ENCODE data around the gene F12. TPM values are rescaled to one million over a fixed set of nuclear protein-coding genes. Genes with fewer than 3 reads are reported as not detected.

F12 gene
- 3.2 and 3.7 TPM in 2 replicates for total RNA-seq (2014; rRNA removed; shearing (Covaris generic))

DNA sequence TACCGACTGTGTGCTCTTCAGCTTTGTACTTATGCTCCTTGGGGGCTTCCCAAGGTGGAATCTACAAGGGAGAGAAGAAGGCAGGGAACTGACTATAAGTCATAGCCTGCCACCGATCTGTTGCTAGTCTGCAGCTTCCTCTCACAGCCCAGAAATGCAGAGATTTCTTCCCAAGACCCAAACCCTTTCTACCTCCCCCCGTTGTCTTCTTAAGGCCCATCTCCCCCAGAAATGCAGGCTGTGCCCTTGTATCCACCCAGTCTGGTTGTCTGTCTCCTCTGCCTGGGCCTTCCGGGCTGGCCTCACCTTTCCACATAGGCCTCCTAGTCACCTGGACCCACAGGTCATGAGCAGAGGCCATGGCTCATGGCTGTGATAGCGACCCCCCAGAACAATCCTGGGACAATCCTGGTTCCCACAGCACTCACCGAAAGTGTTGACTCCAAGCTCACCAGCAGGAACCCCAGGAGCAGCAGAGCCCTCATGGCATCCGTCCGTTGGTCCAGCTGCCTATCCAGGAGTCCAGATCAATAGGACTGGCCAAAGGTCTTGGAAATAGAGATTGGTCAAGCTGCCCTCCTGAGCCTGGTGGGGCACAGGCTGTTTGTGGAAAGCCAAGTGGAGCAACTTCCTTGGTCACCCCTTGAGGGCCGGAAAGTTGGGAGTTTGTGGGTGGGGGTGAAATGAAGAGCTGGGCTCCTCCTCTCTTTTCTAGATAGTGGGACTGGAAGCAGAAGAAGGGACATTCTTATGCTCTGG is at the start of gene F12:
Gene F12, minus strand, starts transcription at position 522 of the 759 bp plus-strand sequence. Its CDS starts 37 bp downstream, at position 485.
- DNase-seq: no peak
- Histone ChIP-seq H3K4me3 (ENCODE audit: insufficient read depth, low read depth, low read length) (no peak within 1 kb of the TSS), H3K36me3 (replicated peaks; ENCODE audit: control insufficient read depth, insufficient read depth, low read length) (no peaks in the 10 kb centered on the region), H3K27me3 (ENCODE audit: control insufficient read depth, insufficient read depth, low read length) (peaks cover 21% of the 10 kb centered on the region)

- Histone ChIP-seq H3K4me3 (ENCODE audit: insufficient read depth, low read depth, low read length) (no peak overlapping the region), H3K36me3 (replicated peaks; ENCODE audit: control insufficient read depth, insufficient read depth, low read length) (peaks cover 29% of the 10 kb centered on the region), H3K27me3 (ENCODE audit: control insufficient read depth, insufficient read depth, low read length) (peaks cover 4% of the 10 kb centered on the region)
- peak; percentile 72 for DNase-seq
Observed at GRCh38 chr5:177458912-177459350, 49.6 kb upstream of the F12 start.

DNA sequence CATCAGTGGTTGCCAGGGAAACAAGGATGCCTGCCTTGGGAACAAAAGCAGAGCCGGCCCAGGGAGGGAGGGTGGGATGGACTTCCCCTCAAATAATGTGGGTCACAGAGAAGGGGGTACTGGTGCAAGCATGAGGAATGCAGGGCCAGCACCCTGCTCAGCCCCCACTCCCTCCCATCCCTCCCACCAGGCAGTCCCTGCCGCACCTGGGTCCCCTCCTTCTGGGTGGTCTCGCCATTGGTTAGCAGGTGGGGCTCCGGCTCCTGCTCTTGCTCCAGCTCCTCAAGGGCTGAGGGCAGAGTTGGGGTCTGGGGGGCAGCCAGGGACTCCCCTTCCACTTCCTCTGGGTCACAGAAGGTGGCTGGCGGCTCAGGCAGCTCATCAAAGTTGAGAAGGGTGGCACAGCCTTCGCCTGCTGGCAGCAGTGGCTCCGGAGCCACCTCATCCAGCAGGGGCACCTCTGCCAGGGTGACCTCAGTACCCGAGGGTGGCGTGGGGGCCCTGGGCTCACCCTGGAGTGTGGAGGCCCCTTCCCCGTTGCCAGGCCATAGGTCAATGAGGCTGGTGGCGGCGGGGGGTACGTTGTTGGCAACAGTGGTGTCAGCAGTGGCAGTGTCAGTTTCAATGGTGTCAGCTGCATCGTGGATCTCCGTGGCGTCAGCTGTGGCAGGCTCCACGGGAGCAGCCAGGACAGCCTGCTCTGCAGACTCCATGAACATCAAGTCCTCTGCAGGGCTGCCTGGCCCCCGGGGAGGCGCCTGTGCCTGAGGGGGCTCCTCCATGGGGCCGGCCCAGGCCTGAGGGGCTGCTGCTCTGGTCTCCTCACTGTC is 48.7 kb upstream of the F12 start:
- no peak overlapping the region for H3K4me3 ChIP-seq (ENCODE audit: insufficient read depth, low read depth, low read length)
- no peak for DNase-seq
- peaks cover 25% of the 10 kb centered on the region for H3K36me3 ChIP-seq (replicated peaks; ENCODE audit: control insufficient read depth, insufficient read depth, low read length)
- peaks cover 12% of the 10 kb centered on the region for H3K27me3 ChIP-seq (ENCODE audit: control insufficient read depth, insufficient read depth, low read length)

- H3K27me3 ChIP-seq (ENCODE audit: control insufficient read depth, insufficient read depth, low read length): peaks cover 13% of the 10 kb centered on the region
- peak; percentile 99 for DNase-seq
- H3K4me3 ChIP-seq (ENCODE audit: insufficient read depth, low read depth, low read length): no peak overlapping the region
- peaks cover 22% of the 10 kb centered on the region for H3K36me3 ChIP-seq (replicated peaks; ENCODE audit: control insufficient read depth, insufficient read depth, low read length)
Observed at GRCh38 chr5:177456976-177457851, 47.9 kb upstream of the F12 start.

DNA sequence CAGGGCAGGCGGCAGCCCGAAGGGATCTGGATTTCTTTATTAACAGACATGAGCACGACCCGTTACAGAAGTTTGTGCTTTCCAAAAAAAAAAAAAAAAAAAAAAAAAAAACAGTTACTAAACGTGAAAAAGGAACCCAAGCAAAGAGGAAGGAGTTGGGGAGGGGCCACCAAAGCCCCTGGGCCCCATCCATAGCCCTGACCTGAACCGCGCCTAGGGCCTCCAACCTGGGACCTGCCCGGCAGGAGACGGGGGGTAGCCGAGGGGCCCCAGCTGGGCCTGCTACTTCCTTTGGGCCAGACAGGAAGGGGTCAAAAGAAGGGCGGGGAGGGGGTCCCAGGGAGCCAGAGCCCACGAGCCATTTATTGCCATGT is 47.2 kb upstream of the F12 start:
- Histone ChIP-seq H3K36me3 (replicated peaks; ENCODE audit: control insufficient read depth, insufficient read depth, low read length) (peaks cover 20% of the 10 kb centered on the region), H3K27me3 (ENCODE audit: control insufficient read depth, insufficient read depth, low read length) (peaks cover 13% of the 10 kb centered on the region), H3K4me3 (ENCODE audit: insufficient read depth, low read depth, low read length) (no peak overlapping the region)
- DNase-seq: no peak

DNA sequence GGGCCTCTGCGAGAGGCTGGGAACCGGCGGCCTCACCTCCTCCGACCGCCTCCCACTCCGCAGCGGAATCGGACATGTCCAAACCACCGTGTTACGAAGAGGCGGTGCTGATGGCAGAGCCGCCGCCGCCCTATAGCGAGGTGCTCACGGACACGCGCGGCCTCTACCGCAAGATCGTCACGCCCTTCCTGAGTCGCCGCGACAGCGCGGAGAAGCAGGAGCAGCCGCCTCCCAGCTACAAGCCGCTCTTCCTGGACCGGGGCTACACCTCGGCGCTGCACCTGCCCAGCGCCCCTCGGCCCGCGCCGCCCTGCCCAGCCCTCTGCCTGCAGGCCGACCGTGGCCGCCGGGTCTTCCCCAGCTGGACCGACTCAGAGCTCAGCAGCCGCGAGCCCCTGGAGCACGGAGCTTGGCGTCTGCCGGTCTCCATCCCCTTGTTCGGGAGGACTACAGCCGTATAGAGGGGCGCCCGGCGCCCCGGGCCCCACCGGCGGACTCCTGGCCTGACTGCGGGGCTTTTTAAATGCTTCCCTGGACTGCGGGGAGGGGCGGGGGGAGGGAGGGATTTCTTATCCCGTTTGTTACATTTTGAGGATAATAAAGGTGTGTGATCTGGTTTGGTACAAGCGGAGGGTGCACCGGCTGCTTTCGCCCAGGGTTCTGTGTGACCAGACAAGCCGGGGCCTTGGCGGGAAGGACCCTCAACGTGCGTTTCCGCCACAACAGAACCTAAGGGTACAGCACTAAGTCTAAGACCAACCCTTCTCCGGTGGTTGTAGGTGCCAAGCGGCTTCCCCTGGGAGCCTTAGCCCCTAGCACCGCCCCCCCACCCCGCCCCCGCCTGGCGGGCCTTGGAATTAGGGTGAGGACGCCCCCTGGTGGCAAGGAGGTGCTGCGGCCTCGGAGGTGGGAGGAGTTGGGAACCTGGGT is 46.6 kb upstream of the F12 start:
- DNase-seq: peak; percentile 99
- Histone ChIP-seq H3K27me3 (ENCODE audit: control insufficient read depth, insufficient read depth, low read length) (peaks cover 13% of the 10 kb centered on the region), H3K36me3 (replicated peaks; ENCODE audit: control insufficient read depth, insufficient read depth, low read length) (peaks cover 20% of the 10 kb centered on the region), H3K4me3 (ENCODE audit: insufficient read depth, low read depth, low read length) (peak overlapping the region; percentile 77)

GRCh38 chr5:177455036-177455660 is 45.8 kb upstream of the F12 start:
- Histone ChIP-seq H3K27me3 (ENCODE audit: control insufficient read depth, insufficient read depth, low read length) (peaks cover 13% of the 10 kb centered on the region), H3K4me3 (ENCODE audit: insufficient read depth, low read depth, low read length) (peak overlapping the region; percentile 77), H3K36me3 (replicated peaks; ENCODE audit: control insufficient read depth, insufficient read depth, low read length) (peaks cover 15% of the 10 kb centered on the region)
- DNase-seq: peak; percentile 98

GRCh38 chr5:177454397-177455035 is 45.2 kb upstream of the F12 start:
- Histone ChIP-seq H3K4me3 (ENCODE audit: insufficient read depth, low read depth, low read length) (peak overlapping the region; percentile 77), H3K27me3 (ENCODE audit: control insufficient read depth, insufficient read depth, low read length) (peaks cover 13% of the 10 kb centered on the region), H3K36me3 (replicated peaks; ENCODE audit: control insufficient read depth, insufficient read depth, low read length) (peaks cover 10% of the 10 kb centered on the region)
- DNase-seq: peak; percentile 99

DNA sequence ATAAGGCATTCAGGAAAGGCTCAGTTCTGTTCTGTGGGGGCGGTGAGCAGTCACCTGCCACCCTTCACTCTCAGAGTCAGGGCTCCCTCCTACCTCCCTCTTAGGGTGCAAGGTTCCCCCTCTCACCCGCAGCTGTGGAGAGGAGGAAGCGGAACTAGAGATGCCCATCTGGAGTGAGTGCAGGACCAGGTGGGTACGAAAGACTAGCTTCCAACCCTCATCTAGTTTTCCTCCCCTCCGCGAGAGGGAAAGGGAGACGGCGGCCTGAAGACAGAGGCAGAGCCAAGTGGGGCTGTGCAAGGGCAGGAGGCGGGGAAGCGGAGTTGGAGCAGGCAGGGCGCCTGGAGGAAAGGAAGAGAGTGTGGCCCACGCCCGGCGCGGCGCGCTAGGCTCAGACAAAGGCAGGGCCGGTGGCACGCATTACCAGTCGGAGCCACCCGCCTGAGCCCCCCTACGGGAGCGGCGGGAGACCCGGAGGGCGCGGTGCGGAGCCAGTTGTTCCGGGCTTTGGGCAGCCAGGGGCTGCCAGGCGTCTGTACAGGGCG is 44.6 kb upstream of the F12 start:
- Histone ChIP-seq H3K27me3 (ENCODE audit: control insufficient read depth, insufficient read depth, low read length) (peaks cover 13% of the 10 kb centered on the region), H3K36me3 (replicated peaks; ENCODE audit: control insufficient read depth, insufficient read depth, low read length) (peaks cover 10% of the 10 kb centered on the region), H3K4me3 (ENCODE audit: insufficient read depth, low read depth, low read length) (peak overlapping the region; percentile 77)
- no peak for DNase-seq

- no peak overlapping the region for H3K4me3 ChIP-seq (ENCODE audit: insufficient read depth, low read depth, low read length)
- H3K27me3 ChIP-seq (ENCODE audit: control insufficient read depth, insufficient read depth, low read length): peaks cover 14% of the 10 kb centered on the region
- DNase-seq: no peak
- peaks cover 6% of the 10 kb centered on the region for H3K36me3 ChIP-seq (replicated peaks; ENCODE audit: control insufficient read depth, insufficient read depth, low read length)
Observed at GRCh38 chr5:177452688-177453638, 43.6 kb upstream of the F12 start.

DNA sequence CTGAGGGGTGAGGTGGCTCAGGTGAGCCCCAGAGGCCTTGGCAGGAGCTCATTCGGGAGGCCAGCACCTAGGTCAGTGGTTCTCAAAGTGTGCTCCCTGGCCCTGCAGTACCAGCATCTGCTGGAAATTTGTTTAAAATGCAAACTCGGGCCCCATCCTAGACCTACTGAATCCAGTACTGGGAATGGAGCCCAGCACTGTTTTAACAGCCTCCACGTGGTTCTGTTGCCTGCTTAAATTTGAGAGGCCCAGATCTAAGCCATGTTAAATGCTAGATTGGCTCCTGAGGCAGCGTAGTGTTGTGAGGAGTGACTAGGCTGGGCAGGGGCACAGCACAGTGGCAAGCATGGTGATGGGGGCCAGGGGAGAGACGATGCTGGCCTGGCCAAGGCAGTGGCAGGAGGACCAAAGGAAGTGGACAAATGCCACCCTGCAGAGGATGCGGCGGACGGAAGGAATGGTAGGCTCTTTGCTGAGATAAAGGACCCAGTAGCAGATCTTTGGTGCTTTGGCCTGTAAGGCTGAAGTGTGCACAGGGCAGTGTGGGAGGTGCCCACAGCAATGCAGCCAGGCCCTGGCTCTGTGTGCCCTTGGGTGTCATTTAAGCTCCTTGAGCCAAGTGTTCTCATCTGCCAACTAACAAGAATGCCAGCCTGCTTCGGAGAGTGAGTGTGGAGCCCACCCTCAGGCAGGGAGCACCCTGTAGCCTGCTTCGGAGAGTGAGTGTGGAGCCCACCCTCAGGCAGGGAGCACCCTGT is 41.5 kb upstream of the F12 start:
- H3K4me3 ChIP-seq (ENCODE audit: insufficient read depth, low read depth, low read length): no peak overlapping the region
- no peak for DNase-seq
- no peaks in the 10 kb centered on the region for H3K36me3 ChIP-seq (replicated peaks; ENCODE audit: control insufficient read depth, insufficient read depth, low read length)
- H3K27me3 ChIP-seq (ENCODE audit: control insufficient read depth, insufficient read depth, low read length): peaks cover 22% of the 10 kb centered on the region

Measured in H7 (cell line).